OCI-LY3 (cell line): ENCODE results near the gene ELFN2.

ENCODE experiments used
- CTCF ChIP-seq: fragments of 200-600, 300-600 bp; sonication (generic); IDR thresholded peaks from 2 replicates; pipeline ENCODE4 v1.5.1; 2014; ENCODE audit warnings: antibody characterized with exemption, low read length, low read depth
- EZH2phosphoT487 ChIP-seq: fragments of 200-600 bp; shearing (Covaris generic); IDR thresholded peaks from 2 replicates; pipeline ENCODE4 v1.6.1; 2018; ENCODE audit warnings: antibody characterized with exemption, mixed run types, low read depth

DNA sequence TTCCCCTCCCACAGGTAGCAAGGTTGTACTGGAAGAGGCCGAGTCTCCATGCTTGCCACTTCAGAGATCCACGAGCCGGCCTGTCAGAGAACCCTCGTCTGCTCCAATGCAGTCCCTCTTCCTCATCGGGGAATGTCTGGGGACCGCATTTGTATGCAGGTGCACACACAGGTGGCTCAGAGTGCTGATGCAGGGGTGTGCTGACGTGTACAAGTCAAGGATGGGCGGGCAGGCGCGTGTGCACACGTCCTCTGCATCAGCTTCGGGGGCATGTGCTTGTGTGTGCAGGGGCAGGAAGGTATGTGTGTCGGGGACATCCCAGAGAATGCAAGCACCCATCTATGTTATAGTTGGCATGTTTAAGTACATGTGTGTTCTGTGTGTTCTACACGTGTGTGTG, 49.4 kb downstream of the ELFN2 start:
- TF ChIP-seq EZH2phosphoT487 (no peak), CTCF (no peak)
